IMR-90 (cell line): ENCODE results near the gene ATP1A2. TPM values are rescaled to one million over a fixed set of nuclear protein-coding genes. Genes with fewer than 3 reads are reported as not detected.

Experiments used
- ATAC-seq: fragments of 200-7000 bp; cut with Tn5 transposase; 2 replicates; pipeline ENCODE4 v1.9.1; 2020; ENCODE audit warnings: low read depth, mild to moderate bottlenecking, moderate library complexity
- BruUV-seq: library from RNA; stranded (reverse); fragments of 400-500 nt; replicated peaks from 2 replicates; lab custom pipeline; 2021; lab: Mats Ljungman, UMichigan
- CTCF ChIA-PET: fragments of 300-600 bp; formaldehyde crosslinking; extraction: SDS; loops from one replicate; lab custom pipeline; 2021; ENCODE audit warnings: antibody characterized with exemption; lab: Yijun Ruan, JAX
- POLR2A ChIA-PET: fragments of 300-600 bp; sonication (Branson Sonifier 250); formaldehyde crosslinking; loops from one replicate; lab custom pipeline; 2022; ENCODE audit warnings: antibody characterized with exemption; ENCODE audit not compliant: unreplicated experiment; lab: Charles Lee
- DNase-seq: peaks from one replicate; pipeline ENCODE4 v3.0.0; 2013
- H2AFZ ChIP-seq: replicated peaks from 2 replicates; pipeline ENCODE3; 2013; ENCODE audit warnings: low read length, mild to moderate bottlenecking; ENCODE audit not compliant: poor library complexity
- H2AK5ac ChIP-seq: 2 replicates; pipeline ENCODE4 v1.6.1; 2013; ENCODE audit warnings: low read depth, low read length, inconsistent platforms
- H2AK9ac ChIP-seq: replicated peaks from 2 replicates; pipeline ENCODE3; 2013; ENCODE audit warnings: mild to moderate bottlenecking, low read depth, low read length, moderate library complexity; ENCODE audit not compliant: poor library complexity
- H2BK120ac ChIP-seq: 2 replicates; pipeline ENCODE4 v1.6.1; 2013; ENCODE audit warnings: low read depth, low read length, inconsistent platforms
- H2BK15ac ChIP-seq: 3 replicates; pipeline ENCODE4 v1.6.1; 2013; ENCODE audit warnings: low read depth, low read length, inconsistent platforms
- H2BK20ac ChIP-seq: 2 replicates; pipeline ENCODE4 v1.6.1; 2013; ENCODE audit warnings: low read depth, mild to moderate bottlenecking, inconsistent platforms, low read length, moderate library complexity
- H2BK5ac ChIP-seq: 2 replicates; pipeline ENCODE4 v1.6.1; 2013; ENCODE audit warnings: mild to moderate bottlenecking, low read depth, low read length, inconsistent platforms; ENCODE audit not compliant: poor library complexity, severe bottlenecking
- H3K14ac ChIP-seq: replicated peaks from 2 replicates; pipeline ENCODE4 v1.6.1; 2013; ENCODE audit warnings: low read depth, low read length, inconsistent platforms
- H3K18ac ChIP-seq: 2 replicates; pipeline ENCODE4 v1.6.1; 2013; ENCODE audit warnings: low read depth, low read length, control low read depth
- H3K23ac ChIP-seq: 2 replicates; pipeline ENCODE4 v1.6.1; 2013; ENCODE audit warnings: low read depth, low read length, inconsistent platforms
- H3K27ac ChIP-seq: 2 replicates; pipeline ENCODE4 v1.5.1; 2013; ENCODE audit warnings: mild to moderate bottlenecking, control low read depth, low read length; ENCODE audit not compliant: insufficient read depth
- H3K27me3 ChIP-seq: 2 replicates; pipeline ENCODE4 v1.6.1; 2013; ENCODE audit warnings: low read length; ENCODE audit not compliant: control insufficient read depth, insufficient read depth
- H3K36me3 ChIP-seq: 2 replicates; pipeline ENCODE4 v1.6.1; 2013; ENCODE audit warnings: low read length, mixed read lengths; ENCODE audit not compliant: control insufficient read depth, insufficient read depth
- H3K4ac ChIP-seq: 2 replicates; pipeline ENCODE4 v1.6.1; 2013; ENCODE audit warnings: low read depth, low read length, inconsistent platforms
- H3K4me1 ChIP-seq: 2 replicates; pipeline ENCODE4 v1.6.1; 2013; ENCODE audit warnings: low read length, mixed read lengths; ENCODE audit not compliant: control insufficient read depth, insufficient read depth
- H3K4me2 ChIP-seq: 2 replicates; pipeline ENCODE4 v1.6.1; 2013; ENCODE audit warnings: low read depth, mild to moderate bottlenecking, control low read depth, low read length, moderate library complexity
- H3K4me3 ChIP-seq: 2 replicates; pipeline ENCODE4 v1.5.1; 2013; ENCODE audit warnings: low read depth, mild to moderate bottlenecking, control low read depth, low read length, moderate library complexity; ENCODE audit not compliant: insufficient read depth
- H3K56ac ChIP-seq: 2 replicates; pipeline ENCODE4 v1.6.1; 2013; ENCODE audit warnings: low read length, inconsistent platforms; ENCODE audit not compliant: insufficient read depth; ENCODE audit errors: extremely low read depth
- H3K79me1 ChIP-seq, 2 experiments: 2 replicates each; pipeline ENCODE4 v1.6.1; 2013; ENCODE audit warnings: low read length in 2 of 2, inconsistent platforms in 1 of 2, low read depth in 1 of 2
- H3K9ac ChIP-seq: 2 replicates; pipeline ENCODE4 v1.6.1; 2013; ENCODE audit warnings: low read depth, low read length, control low read depth
- H3K9me1 ChIP-seq: 2 replicates; pipeline ENCODE4 v1.6.1; 2013; ENCODE audit warnings: low read length, inconsistent platforms; ENCODE audit not compliant: insufficient read depth
- H3K9me3 ChIP-seq: 2 replicates; pipeline ENCODE4 v1.6.1; 2013; ENCODE audit warnings: low read length; ENCODE audit not compliant: control insufficient read depth, insufficient read depth
- H4K20me1 ChIP-seq: 2 replicates; pipeline ENCODE4 v1.6.1; 2013; ENCODE audit warnings: low read length, inconsistent platforms; ENCODE audit not compliant: insufficient read depth
- H4K5ac ChIP-seq: 2 replicates; pipeline ENCODE4 v1.6.1; 2013; ENCODE audit warnings: mild to moderate bottlenecking, low read depth, low read length, control low read depth
- H4K8ac ChIP-seq, 2 experiments: 2 replicates each; pipeline ENCODE4 v1.6.1; 2013; ENCODE audit warnings: low read depth in 2 of 2, low read length in 2 of 2, control low read depth in 1 of 2, inconsistent platforms in 1 of 2
- H4K91ac ChIP-seq: 2 replicates; pipeline ENCODE4 v1.6.1; 2013; ENCODE audit warnings: low read depth, low read length, inconsistent platforms; ENCODE audit not compliant: insufficient read depth
- CEBPB ChIP-seq: IDR thresholded peaks from 2 replicates; pipeline ENCODE4 v1.6.1; 2012; ENCODE audit warnings: low read depth, low read length, improper control_type of control experiment
- FOS ChIP-seq: fragments of 150-350 bp; IDR thresholded peaks from 2 replicates; pipeline ENCODE4 v1.6.1; 2016; ENCODE audit warnings: low read depth, low read length
- POLR2A ChIP-seq: IDR thresholded peaks from 2 replicates; pipeline ENCODE4 v1.6.1; 2012; ENCODE audit warnings: mild to moderate bottlenecking, low read depth, low read length
- RCOR1 ChIP-seq: IDR thresholded peaks from 2 replicates; pipeline ENCODE4 v1.6.1; 2012; ENCODE audit warnings: mild to moderate bottlenecking, low read length, improper control_type of control experiment; ENCODE audit not compliant: insufficient replicate concordance
- RFX5 ChIP-seq: IDR thresholded peaks from 2 replicates; pipeline ENCODE4 v1.8.0; 2012; ENCODE audit warnings: low read depth, mild to moderate bottlenecking, low read length, moderate library complexity
- WGBS, 2 experiments: methylation state at CpG; one replicate each; pipeline versions ENCODE4 v1.1.5 to v1.1.7; 2013; ENCODE audit warnings: missing lambda C conversion rate in 2 of 2; ENCODE audit not compliant: insufficient read length in 1 of 2; ENCODE audit errors: extremely low coverage in 2 of 2; 5-methylcytosine and 5-hydroxymethylcytosine counted together
- dilution Hi-C: fragments of 300-500 bp; cut with HindIII; formaldehyde crosslinking; loops from one replicate; pipeline ENCODE4 v1.14.3; 2018; ENCODE audit warnings: low sequenced_read_pairs; ENCODE audit not compliant: unreplicated experiment
- in situ Hi-C: fragments of 300-500 bp; cut with MboI; formaldehyde crosslinking; loops from 3 replicates; pipeline ENCODE4 v1.14.3; 2019; ENCODE audit warnings: low sequenced_read_pairs, inconsistent platforms, mixed read lengths
- intact Hi-C: fragments of 100-400 bp; cut with micrococcal nuclease; formaldehyde crosslinking; loops from 2 replicates; pipeline ENCODE4 v1.10.0; 2022
- polyA plus RNA-seq, 3 experiments: library from polyadenylated mRNA; depleted of rRNA; stranded (reverse); fragments of >200 nt; gene quantifications; 2 replicates each; pipeline ENCODE4 v1.2.3, GENCODE V29; 2012; ENCODE audit warnings: low replicate concordance in 1 of 3
- total RNA-seq: library from RNA; depleted of rRNA; stranded (reverse); fragments of >200 nt; gene quantifications from 2 replicates; pipeline ENCODE4 v1.2.3, GENCODE V29; 2012
- TF ChIP-seq, protein P1 (sequence below): conservative IDR thresholded peaks from 2 replicates; pipeline ENCODE4 v1.5.1; 2012; ENCODE audit warnings: mild to moderate bottlenecking, low read depth, low read length, improper control_type of control experiment

ATP1A2 gene
- total and polyA plus RNA-seq, 2 of the 4 experiments (the other 2 are of a cell fraction), result under 0.01 to 0.15 TPM

DNA sequence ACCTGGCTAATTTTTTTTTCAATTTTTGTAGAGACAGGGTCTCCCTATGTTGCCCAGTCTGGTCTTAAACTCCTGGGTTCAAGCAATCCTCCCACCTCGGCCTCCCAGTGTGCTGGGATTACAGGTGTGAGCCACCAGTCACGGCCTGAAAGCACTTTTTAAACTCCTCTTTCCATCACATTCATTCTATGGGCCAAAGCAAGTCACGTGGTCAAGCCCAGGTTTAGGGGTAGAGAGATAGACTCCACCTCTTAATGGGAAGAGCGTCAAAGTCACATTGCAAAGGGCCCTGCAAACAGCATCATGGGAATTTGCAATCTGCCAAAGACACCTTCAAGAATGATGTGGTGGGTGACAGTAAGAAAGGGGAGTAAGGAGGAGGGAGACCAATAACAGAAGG lies 43.0 kb downstream of the ATP1A2 start:
- ChIA-PET CTCF (no interaction called here), POLR2A (no interaction called here)
- H4K5ac ChIP-seq, result no peak overlapping the region
- H3K79me1 ChIP-seq, result no peaks in the 10 kb centered on the region
- H3K4me1 ChIP-seq, result no peaks in the 10 kb centered on the region
- intact Hi-C loops (no loop called here), in situ Hi-C loops (no loop called here), dilution Hi-C loops (no loop called here)
- no peak overlapping the region for H2BK15ac ChIP-seq
- no peak overlapping the region for H3K4ac ChIP-seq
- H2AFZ ChIP-seq, result no peak overlapping the region
- no peak overlapping the region for H2BK120ac ChIP-seq
- no peak overlapping the region for H3K14ac ChIP-seq
- no peak overlapping the region for H3K56ac ChIP-seq
- no peaks in the 10 kb centered on the region for H3K9me3 ChIP-seq
- H3K36me3 ChIP-seq, result no peaks in the 10 kb centered on the region
- ATAC-seq (no peak), DNase-seq (no peak)
- H2BK5ac ChIP-seq, result no peak overlapping the region
- no peak overlapping the region for H2AK9ac ChIP-seq
- no peak overlapping the region for H3K4me2 ChIP-seq
- H3K9me1 ChIP-seq, result no peaks in the 10 kb centered on the region
- no peak overlapping the region for H3K18ac ChIP-seq
- WGBS, 2 experiments, result no CpG with 5 or more reads among the region's 4 CpGs
- no peak overlapping the region for H4K91ac ChIP-seq
- peaks cover 37% of the 10 kb centered on the region for H3K27me3 ChIP-seq
- H4K8ac ChIP-seq, result no peak overlapping the region
- no TSS peak for BruUV-seq
- no peak overlapping the region for H3K9ac ChIP-seq
- TF ChIP-seq RFX5 (no peak), CEBPB (no peak), RCOR1 (no peak), FOS (no peak), POLR2A (no peak)
- TF ChIP-seq, protein P1, sequence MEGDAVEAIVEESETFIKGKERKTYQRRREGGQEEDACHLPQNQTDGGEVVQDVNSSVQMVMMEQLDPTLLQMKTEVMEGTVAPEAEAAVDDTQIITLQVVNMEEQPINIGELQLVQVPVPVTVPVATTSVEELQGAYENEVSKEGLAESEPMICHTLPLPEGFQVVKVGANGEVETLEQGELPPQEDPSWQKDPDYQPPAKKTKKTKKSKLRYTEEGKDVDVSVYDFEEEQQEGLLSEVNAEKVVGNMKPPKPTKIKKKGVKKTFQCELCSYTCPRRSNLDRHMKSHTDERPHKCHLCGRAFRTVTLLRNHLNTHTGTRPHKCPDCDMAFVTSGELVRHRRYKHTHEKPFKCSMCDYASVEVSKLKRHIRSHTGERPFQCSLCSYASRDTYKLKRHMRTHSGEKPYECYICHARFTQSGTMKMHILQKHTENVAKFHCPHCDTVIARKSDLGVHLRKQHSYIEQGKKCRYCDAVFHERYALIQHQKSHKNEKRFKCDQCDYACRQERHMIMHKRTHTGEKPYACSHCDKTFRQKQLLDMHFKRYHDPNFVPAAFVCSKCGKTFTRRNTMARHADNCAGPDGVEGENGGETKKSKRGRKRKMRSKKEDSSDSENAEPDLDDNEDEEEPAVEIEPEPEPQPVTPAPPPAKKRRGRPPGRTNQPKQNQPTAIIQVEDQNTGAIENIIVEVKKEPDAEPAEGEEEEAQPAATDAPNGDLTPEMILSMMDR, result no peak
- no peak overlapping the region for H3K27ac ChIP-seq
- no peak overlapping the region for H3K23ac ChIP-seq
- no peak overlapping the region for H3K4me3 ChIP-seq
- H2AK5ac ChIP-seq, result no peak overlapping the region
- no peaks in the 10 kb centered on the region for H4K20me1 ChIP-seq
- H2BK20ac ChIP-seq, result no peak overlapping the region
